ENCODE results near the gene ZFPM1.

Gene ZFPM1

GRCh38 chr16:88493879-88494278 lies 40.8 kb downstream of the ZFPM1 start:
- no peak for TF ChIP-seq ZFX (IDR thresholded peaks at IDR 0.05)
- no peak for TF ChIP-seq CTCF (conservative IDR thresholded peaks at IDR 0.05)
- no peak overlapping the region for H3K27ac ChIP-seq

- TF ChIP-seq CTCF (conservative IDR thresholded peaks at IDR 0.05) (no peak), ZFX (IDR thresholded peaks at IDR 0.05) (no peak)
- no peak overlapping the region for H3K27ac ChIP-seq
Measured at GRCh38 chr16:88494335-88495154, 41.5 kb downstream of the ZFPM1 start.

GRCh38 chr16:88495268-88495772 lies 42.2 kb downstream of the ZFPM1 start:
- no peak overlapping the region for H3K27ac ChIP-seq
- TF ChIP-seq CTCF (conservative IDR thresholded peaks at IDR 0.05): no peak
- no peak for TF ChIP-seq ZFX (IDR thresholded peaks at IDR 0.05)

- H3K27ac ChIP-seq: no peak overlapping the region
- TF ChIP-seq ZFX (IDR thresholded peaks at IDR 0.05) (no peak), CTCF (conservative IDR thresholded peaks at IDR 0.05) (no peak)
Measured at GRCh38 chr16:88497561-88498462, 44.7 kb downstream of the ZFPM1 start.

GRCh38 chr16:88498576-88499208 lies 45.6 kb downstream of the ZFPM1 start:
- no peak for TF ChIP-seq CTCF (conservative IDR thresholded peaks at IDR 0.05)
- no peak for TF ChIP-seq ZFX (IDR thresholded peaks at IDR 0.05)
- H3K27ac ChIP-seq: no peak overlapping the region

GRCh38 chr16:88499292-88499691 lies 46.2 kb downstream of the ZFPM1 start:
- H3K27ac ChIP-seq: no peak overlapping the region

More at GRCh38 chr16:88499292-88499691, 46.2 kb downstream of the ZFPM1 start:
- no peak for TF ChIP-seq CTCF (conservative IDR thresholded peaks at IDR 0.05)
- TF ChIP-seq ZFX (IDR thresholded peaks at IDR 0.05): no peak
